ENCODE data around the gene PKNOX2.

The PKNOX2 gene

DNA sequence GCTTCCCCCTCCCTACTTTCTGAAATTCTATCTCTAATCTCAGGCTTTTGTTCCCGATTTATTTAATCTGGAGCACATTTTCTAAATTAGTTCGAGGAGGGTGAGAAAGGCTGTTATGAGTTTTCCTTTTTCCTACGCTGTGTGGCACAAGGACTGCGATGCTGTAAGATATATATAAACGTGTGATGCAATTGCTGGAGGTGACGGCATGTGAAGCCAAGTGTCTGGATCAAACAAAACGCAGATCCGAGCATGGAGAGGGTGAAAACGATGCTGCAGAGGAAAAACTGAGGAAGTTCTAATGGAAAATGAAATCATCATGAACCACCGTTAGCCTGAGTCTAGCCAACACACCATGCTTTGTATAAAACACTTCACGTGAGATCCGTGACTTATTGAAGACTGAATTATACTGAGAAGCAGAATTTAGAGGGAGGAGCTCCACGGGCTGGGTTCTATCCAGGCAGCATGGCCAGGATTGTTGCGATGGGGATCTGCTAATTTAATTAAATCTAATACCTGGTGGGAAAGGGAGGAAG, 4.4 kb downstream of the PKNOX2 start:
- H3K4me3 Mint-ChIP-seq: no peak overlapping the region
- H3K27ac Mint-ChIP-seq (ENCODE audit: low read depth): no peak overlapping the region
- H3K36me3 Mint-ChIP-seq (ENCODE audit: insufficient read depth): peaks cover 2% of the 10 kb centered on the region
- no peaks in the 10 kb centered on the region for H3K9me3 Mint-ChIP-seq
- peaks cover 99% of the 10 kb centered on the region for H3K27me3 Mint-ChIP-seq
- ATAC-seq (replicated peaks; ENCODE audit: extremely low read depth, poor library complexity, severe bottlenecking) (no peak), DNase-seq (ENCODE audit: low spot score in 2 of 2) (no peak)
- peaks cover 18% of the 10 kb centered on the region for H3K4me1 Mint-ChIP-seq

DNA sequence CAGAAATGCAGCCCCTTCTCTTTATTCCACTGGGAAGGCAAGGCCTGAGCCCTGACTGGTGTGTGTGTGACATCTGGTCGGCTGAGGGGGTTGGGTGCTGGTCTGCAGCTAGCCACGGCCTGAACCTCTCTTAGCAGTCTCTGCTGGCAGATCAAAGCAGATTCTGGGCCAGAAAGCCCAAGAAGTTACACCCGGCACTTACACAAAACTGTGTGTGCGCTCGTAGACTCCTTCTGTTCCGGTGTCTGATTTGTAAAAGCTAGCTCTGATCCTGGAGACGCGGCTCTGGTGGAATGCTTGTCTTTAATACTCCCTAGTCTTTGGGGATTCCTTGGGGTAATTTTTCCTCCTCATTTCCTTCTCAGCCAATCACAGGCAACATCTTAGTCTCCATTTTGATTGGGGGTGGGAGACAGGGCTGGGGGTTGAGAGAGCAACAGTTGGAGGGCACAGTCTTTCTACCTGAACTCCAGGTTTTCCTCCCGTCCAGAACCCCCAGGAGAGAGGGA, 5.5 kb downstream of the PKNOX2 start:
- DNase-seq (ENCODE audit: low spot score in 2 of 2) (no peak), ATAC-seq (replicated peaks; ENCODE audit: extremely low read depth, poor library complexity, severe bottlenecking) (no peak)
- no peak overlapping the region for H3K4me3 Mint-ChIP-seq
- H3K36me3 Mint-ChIP-seq (ENCODE audit: insufficient read depth): no peaks in the 10 kb centered on the region
- peaks cover 99% of the 10 kb centered on the region for H3K27me3 Mint-ChIP-seq
- H3K9me3 Mint-ChIP-seq: no peaks in the 10 kb centered on the region
- H3K4me1 Mint-ChIP-seq: peaks cover 12% of the 10 kb centered on the region
- no peak overlapping the region for H3K27ac Mint-ChIP-seq (ENCODE audit: low read depth)

DNA sequence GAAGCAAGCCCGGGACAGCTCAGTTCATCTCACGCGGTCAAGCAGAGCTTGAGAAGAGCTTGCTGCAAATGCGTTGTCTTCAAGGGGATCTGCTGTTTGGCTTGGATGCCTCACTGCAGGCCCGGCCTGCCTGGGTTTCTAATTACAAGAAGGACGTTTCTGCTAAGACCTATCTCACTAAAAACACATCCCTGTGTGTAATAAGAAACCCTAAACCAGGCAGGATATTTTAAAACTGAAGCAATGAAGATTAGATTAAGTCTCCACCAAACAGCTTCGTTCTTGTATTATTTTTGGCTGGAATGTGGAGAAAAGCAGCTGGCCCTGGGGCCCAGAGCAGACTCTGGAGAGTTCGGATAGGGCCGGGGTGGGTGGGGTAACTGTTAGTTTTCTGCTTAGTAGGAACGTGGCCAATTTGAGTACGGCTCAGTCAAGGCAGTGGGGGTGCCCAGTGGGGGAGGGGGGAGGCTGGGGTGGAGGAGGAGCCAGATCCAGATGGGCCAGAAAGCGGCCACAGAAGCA, 6.0 kb downstream of the PKNOX2 start:
- H3K4me1 Mint-ChIP-seq: peaks cover 9% of the 10 kb centered on the region
- no peak overlapping the region for H3K4me3 Mint-ChIP-seq
- DNase-seq (ENCODE audit: low spot score in 2 of 2): no peak
- no peak overlapping the region for H3K27ac Mint-ChIP-seq (ENCODE audit: low read depth)
- no peak for ATAC-seq (replicated peaks; ENCODE audit: extremely low read depth, poor library complexity, severe bottlenecking)
- no peaks in the 10 kb centered on the region for H3K9me3 Mint-ChIP-seq
- no peaks in the 10 kb centered on the region for H3K36me3 Mint-ChIP-seq (ENCODE audit: insufficient read depth)
- peaks cover 99% of the 10 kb centered on the region for H3K27me3 Mint-ChIP-seq

DNA sequence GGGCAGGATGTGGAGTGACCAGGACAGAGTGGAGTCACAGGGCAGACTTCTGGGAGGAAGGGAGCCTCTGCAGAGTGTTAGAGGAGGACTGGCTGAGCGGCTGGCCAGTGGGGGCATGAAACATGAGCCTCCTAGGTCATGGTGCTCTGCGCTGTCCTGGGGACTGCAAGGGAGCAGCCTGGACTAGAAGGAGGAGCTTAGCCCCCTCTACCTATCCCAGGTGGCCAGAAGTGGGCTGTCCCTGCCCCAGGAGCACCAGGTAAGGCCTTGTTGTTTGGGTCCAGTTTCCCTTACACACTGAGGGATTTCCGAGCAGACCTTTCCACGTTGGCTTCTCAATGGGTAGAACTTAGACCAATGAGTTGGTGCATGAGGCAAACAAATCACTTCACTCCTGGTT, 7.4 kb downstream of the PKNOX2 start:
- no peak for ATAC-seq (replicated peaks; ENCODE audit: extremely low read depth, poor library complexity, severe bottlenecking)
- Mint-ChIP-seq H3K27ac (ENCODE audit: low read depth) (no peak overlapping the region), H3K27me3 (peaks cover 100% of the 10 kb centered on the region)

DNA sequence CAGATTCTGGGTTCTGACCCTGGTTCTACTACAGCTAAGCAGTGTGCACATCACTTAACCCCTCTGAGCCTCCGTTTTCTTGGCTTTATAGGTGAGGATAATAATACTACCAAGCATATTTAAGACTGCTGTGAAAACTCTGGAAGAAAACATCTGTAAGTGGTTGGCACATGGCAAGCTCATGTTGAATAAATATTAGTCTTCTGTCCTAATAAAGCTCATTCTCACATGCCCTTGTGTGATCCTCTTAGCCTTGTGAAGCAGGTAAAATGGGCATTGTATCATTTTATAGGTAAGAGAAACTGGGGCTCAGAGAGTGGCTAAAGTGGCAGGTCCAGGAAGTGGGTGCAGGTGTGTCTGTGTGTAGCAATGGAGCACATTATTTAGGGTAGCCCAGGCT, 8.5 kb downstream of the PKNOX2 start:
- H3K36me3 Mint-ChIP-seq (ENCODE audit: insufficient read depth): no peaks in the 10 kb centered on the region
- peaks cover 100% of the 10 kb centered on the region for H3K27me3 Mint-ChIP-seq
- no peak overlapping the region for H3K4me3 Mint-ChIP-seq
- no peak for DNase-seq (ENCODE audit: low spot score in 2 of 2)
- no peak overlapping the region for H3K27ac Mint-ChIP-seq (ENCODE audit: low read depth)
- no peak for ATAC-seq (replicated peaks; ENCODE audit: extremely low read depth, poor library complexity, severe bottlenecking)
- no peaks in the 10 kb centered on the region for H3K4me1 Mint-ChIP-seq
- no peaks in the 10 kb centered on the region for H3K9me3 Mint-ChIP-seq

More for the DNA sequence above, 7.4 kb downstream of the PKNOX2 start:
- H3K4me3 Mint-ChIP-seq: no peak overlapping the region
- H3K9me3 Mint-ChIP-seq: no peaks in the 10 kb centered on the region
- DNase-seq (ENCODE audit: low spot score in 2 of 2): no peak
- H3K4me1 Mint-ChIP-seq: no peaks in the 10 kb centered on the region
- no peaks in the 10 kb centered on the region for H3K36me3 Mint-ChIP-seq (ENCODE audit: insufficient read depth)

DNA sequence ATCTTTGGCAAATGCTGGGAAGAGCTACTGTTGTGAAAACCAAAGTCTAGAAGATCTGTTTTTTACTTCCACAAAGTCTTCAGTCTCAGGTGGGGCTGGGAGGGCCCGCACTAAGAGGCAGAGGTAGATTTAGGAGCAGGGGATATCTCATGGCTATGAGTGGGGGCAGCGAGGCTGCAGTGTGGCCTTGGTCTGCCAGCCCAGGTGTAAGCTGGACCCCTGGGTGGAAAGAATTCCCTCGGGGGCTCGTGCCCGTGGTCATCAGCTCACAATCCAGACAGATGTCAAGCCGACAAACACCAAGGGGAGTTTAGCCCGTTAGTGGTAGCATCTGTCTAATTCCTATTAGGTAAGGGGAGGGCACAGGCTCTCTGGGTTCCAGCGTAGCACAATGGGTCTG, 9.0 kb downstream of the PKNOX2 start:
- H3K9me3 Mint-ChIP-seq: no peaks in the 10 kb centered on the region
- H3K36me3 Mint-ChIP-seq (ENCODE audit: insufficient read depth): no peaks in the 10 kb centered on the region
- peaks cover 100% of the 10 kb centered on the region for H3K27me3 Mint-ChIP-seq
- ATAC-seq (replicated peaks; ENCODE audit: extremely low read depth, poor library complexity, severe bottlenecking) (no peak), DNase-seq (ENCODE audit: low spot score in 2 of 2) (no peak)
- H3K4me3 Mint-ChIP-seq: no peak overlapping the region
- H3K27ac Mint-ChIP-seq (ENCODE audit: low read depth): no peak overlapping the region
- no peaks in the 10 kb centered on the region for H3K4me1 Mint-ChIP-seq

DNA sequence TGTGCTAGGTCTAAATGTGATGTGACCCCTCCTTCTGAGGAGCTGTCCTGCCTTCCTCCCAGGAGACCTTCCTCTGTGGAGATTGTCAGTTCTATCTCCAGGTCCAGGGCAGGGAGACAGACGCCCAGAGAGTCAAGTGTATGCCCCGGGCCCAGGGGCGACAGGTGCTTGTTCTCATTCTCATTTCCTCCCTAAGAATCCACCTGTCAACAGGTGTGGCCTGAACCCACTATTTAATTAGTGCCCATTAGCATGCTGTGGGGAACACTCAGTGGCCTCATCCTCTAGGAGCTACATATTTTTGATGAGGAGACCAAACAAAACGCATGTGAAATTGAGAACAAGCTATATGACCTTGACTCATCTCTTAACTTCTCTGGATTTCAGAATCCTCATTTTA, 9.5 kb downstream of the PKNOX2 start:
- H3K36me3 Mint-ChIP-seq (ENCODE audit: insufficient read depth): no peaks in the 10 kb centered on the region
- DNase-seq (ENCODE audit: low spot score in 2 of 2): no peak
- H3K9me3 Mint-ChIP-seq: no peaks in the 10 kb centered on the region

DNA sequence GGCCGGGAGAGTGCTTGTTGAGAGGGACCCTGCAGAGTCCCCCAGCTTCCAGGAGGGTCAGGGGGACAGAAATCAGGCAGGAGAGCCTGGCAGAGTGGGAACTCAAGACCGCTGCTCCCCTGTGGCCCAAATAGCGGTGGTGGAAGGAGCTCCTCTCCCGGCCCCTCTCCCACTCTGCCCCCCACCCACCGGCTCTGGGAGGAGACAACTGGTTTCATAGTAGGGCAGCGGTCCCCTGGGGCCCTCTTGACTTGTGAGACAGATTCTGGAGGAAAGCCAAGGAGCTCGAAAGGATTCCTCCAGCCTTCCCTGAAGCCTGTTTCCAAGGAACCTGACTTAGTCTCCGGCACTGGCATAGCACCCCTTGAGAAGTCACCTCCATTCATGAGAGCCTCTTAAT, 10.1 kb downstream of the PKNOX2 start:
- Mint-ChIP-seq H3K36me3 (ENCODE audit: insufficient read depth) (no peaks in the 10 kb centered on the region), H3K4me1 (no peaks in the 10 kb centered on the region), H3K4me3 (no peak overlapping the region), H3K27me3 (peaks cover 100% of the 10 kb centered on the region), H3K27ac (ENCODE audit: low read depth) (no peak overlapping the region), H3K9me3 (no peaks in the 10 kb centered on the region)
- DNase-seq (ENCODE audit: low spot score in 2 of 2): no peak
- ATAC-seq (replicated peaks; ENCODE audit: extremely low read depth, poor library complexity, severe bottlenecking): no peak

More for the DNA sequence above, 9.5 kb downstream of the PKNOX2 start:
- Mint-ChIP-seq H3K27me3 (peaks cover 100% of the 10 kb centered on the region), H3K4me3 (no peak overlapping the region), H3K4me1 (no peaks in the 10 kb centered on the region), H3K27ac (ENCODE audit: low read depth) (no peak overlapping the region)
- ATAC-seq (replicated peaks; ENCODE audit: extremely low read depth, poor library complexity, severe bottlenecking): no peak

DNA sequence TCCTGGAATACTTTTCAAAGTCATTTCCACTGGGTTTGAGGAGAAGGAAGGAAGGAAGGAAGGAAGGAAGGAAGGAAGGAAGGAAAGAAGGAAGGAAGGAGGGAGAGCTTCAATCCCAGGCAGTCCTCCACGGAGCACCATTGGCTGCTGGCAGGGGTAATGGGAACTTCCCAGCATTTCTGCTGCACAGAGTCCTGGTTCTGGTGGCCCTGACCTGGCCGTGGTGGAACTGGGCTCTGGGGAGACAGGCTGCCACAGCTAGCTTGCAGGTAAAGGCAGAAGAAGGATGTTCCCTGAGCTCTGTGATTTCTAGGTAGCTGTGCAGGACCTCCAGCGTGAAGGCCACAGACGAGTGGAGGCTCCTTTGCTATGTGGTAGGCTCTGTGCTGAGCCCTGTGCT, 10.6 kb downstream of the PKNOX2 start:
- no peak for DNase-seq (ENCODE audit: low spot score in 2 of 2)
- peaks cover 100% of the 10 kb centered on the region for H3K27me3 Mint-ChIP-seq
- no peak overlapping the region for H3K27ac Mint-ChIP-seq (ENCODE audit: low read depth)
- H3K9me3 Mint-ChIP-seq: no peaks in the 10 kb centered on the region
- H3K4me3 Mint-ChIP-seq: no peak overlapping the region
- no peaks in the 10 kb centered on the region for H3K4me1 Mint-ChIP-seq
- no peaks in the 10 kb centered on the region for H3K36me3 Mint-ChIP-seq (ENCODE audit: insufficient read depth)
- ATAC-seq (replicated peaks; ENCODE audit: extremely low read depth, poor library complexity, severe bottlenecking): no peak

DNA sequence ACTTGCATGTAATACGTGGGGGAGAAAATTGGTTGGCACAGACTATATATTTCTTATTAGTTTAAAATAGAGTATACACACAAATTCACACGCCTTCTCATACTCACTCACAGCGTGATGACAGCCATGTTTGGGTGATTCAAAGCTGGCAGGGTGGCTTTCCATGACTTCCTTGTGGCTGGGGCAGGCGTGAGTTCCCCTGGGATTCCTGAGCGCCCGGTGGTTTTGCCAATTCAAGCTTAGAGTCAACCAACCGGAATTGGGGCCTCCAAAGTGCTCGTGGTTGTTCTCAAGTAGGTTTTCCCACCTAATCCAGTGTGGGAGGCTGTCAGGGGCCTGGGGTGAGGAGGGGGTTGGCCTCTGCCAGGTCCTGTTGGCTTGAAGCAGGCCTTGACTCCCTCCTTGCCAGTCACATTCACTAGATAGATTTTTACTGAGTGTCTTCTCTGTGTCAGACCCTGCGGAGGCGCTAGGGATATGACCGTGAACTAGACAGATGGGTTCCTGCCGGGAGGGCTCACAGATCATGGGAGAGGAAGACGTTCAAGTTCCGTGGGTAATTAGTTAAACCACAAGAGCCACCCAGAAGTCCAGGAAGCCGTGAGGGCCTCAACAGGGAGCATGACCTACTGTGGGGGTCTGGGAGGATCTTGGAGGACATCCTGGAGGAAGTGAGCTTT, 11.5 kb downstream of the PKNOX2 start:
- Mint-ChIP-seq H3K27ac (ENCODE audit: low read depth) (no peak overlapping the region), H3K4me1 (no peaks in the 10 kb centered on the region), H3K36me3 (ENCODE audit: insufficient read depth) (no peaks in the 10 kb centered on the region), H3K9me3 (no peaks in the 10 kb centered on the region), H3K27me3 (peaks cover 100% of the 10 kb centered on the region), H3K4me3 (no peak overlapping the region)
- DNase-seq (ENCODE audit: low spot score in 2 of 2) (no peak), ATAC-seq (replicated peaks; ENCODE audit: extremely low read depth, poor library complexity, severe bottlenecking) (no peak)

DNA sequence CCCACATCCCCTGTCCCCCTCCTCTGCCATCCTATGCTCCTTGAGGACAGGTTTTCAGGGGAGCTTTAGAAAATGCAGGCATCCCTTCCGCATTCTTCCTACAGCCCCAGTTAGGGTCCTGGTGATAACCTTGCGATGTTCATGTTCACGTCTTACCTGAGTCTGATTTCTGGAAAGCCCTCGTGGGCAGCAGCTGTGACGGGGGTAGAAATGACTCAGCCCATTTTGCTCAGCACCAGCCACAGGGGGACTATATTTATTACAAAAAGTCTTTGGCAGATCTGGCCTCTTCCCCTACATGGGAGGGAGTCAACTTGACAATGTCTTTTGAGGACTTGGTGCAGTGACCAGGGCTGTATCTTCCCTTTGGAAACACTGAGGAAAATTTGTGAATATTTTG, 12.3 kb downstream of the PKNOX2 start:
- Mint-ChIP-seq H3K36me3 (ENCODE audit: insufficient read depth) (no peaks in the 10 kb centered on the region), H3K4me1 (no peaks in the 10 kb centered on the region), H3K9me3 (no peaks in the 10 kb centered on the region), H3K4me3 (no peak overlapping the region), H3K27ac (ENCODE audit: low read depth) (no peak overlapping the region), H3K27me3 (peaks cover 100% of the 10 kb centered on the region)
- no peak for ATAC-seq (replicated peaks; ENCODE audit: extremely low read depth, poor library complexity, severe bottlenecking)
- DNase-seq (ENCODE audit: low spot score in 2 of 2): no peak

DNA sequence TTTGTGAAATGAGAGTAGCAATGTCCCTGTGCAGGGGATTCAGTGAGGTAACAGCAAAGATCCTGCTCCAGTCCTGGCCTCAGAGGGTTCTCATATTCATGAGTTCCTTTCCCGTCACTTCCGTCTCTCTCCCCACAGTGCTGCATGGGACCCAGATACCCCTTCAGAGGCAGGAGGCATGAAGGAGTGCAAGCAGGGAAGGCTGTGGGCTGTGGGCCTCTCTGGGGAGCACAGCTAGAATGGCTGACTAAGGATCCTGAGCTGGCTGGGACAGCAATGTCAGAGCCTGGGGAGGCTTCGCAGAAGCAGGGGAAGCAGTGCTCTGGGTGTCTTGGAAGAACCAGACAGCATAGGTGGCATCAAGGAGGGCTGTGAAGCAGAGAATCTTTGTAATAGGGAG, 13.0 kb downstream of the PKNOX2 start:
- Mint-ChIP-seq H3K27ac (ENCODE audit: low read depth) (no peak overlapping the region), H3K9me3 (no peaks in the 10 kb centered on the region), H3K36me3 (ENCODE audit: insufficient read depth) (no peaks in the 10 kb centered on the region), H3K4me1 (no peaks in the 10 kb centered on the region), H3K4me3 (no peak overlapping the region), H3K27me3 (peaks cover 100% of the 10 kb centered on the region)
- DNase-seq (ENCODE audit: low spot score in 2 of 2): no peak
- no peak for ATAC-seq (replicated peaks; ENCODE audit: extremely low read depth, poor library complexity, severe bottlenecking)

DNA sequence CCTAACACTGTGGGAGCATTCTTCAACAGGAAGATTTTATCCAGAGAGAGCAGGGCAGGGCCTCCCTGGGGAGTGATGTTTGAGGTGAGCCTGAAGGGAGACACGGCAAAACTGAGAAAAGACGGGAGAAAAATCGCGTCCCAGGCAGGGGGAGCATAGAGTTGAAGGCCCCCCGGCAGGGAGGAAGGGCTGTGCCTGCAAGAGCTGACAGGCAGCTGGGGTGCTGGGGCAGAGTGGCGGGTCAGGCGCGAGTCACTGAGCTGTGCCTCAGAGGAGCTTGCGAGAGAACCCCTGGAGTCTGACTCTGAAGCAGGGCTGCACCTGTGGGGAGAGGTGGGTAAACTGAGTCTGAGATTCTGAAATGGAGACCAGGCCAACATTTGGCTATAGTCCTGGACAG, 14.8 kb downstream of the PKNOX2 start:
- Mint-ChIP-seq H3K27me3 (peaks cover 93% of the 10 kb centered on the region), H3K9me3 (no peaks in the 10 kb centered on the region), H3K27ac (ENCODE audit: low read depth) (no peak overlapping the region), H3K36me3 (ENCODE audit: insufficient read depth) (no peaks in the 10 kb centered on the region), H3K4me3 (no peak overlapping the region), H3K4me1 (no peaks in the 10 kb centered on the region)
- DNase-seq (ENCODE audit: low spot score in 2 of 2) (no peak), ATAC-seq (replicated peaks; ENCODE audit: extremely low read depth, poor library complexity, severe bottlenecking) (no peak)
